Neutrophil (primary cell): ENCODE data around the gene ZNF723.

Experiments used
- H3K27ac ChIP-seq: fragments of 200-600 bp; sonication (generic); 2 replicates; pipeline ENCODE4 v1.5.1; 2016; ENCODE audit warnings: mild to moderate bottlenecking, moderate library complexity
- H3K27me3 ChIP-seq: fragments of 200-600 bp; sonication (generic); 2 replicates; pipeline ENCODE4 v1.6.0; 2016; ENCODE audit warnings: mild to moderate bottlenecking
- H3K36me3 ChIP-seq: fragments of 200-600 bp; sonication (generic); 2 replicates; pipeline ENCODE4 v1.5.1; 2017
- H3K4me1 ChIP-seq, 2 experiments: fragments of 200-600 bp in 1 of 2; sonication (generic) in 1 of 2; 1 replicate in 1 of 2; 2 replicates in 1 of 2; pipeline versions ENCODE4 v1.5.1 to v1.6.1; 2013 to 2016; ENCODE audit warnings: low read depth in 1 of 2, low read length in 1 of 2, mild to moderate bottlenecking in 1 of 2, moderate library complexity in 1 of 2; ENCODE audit not compliant: control insufficient read depth in 1 of 2, insufficient read depth in 1 of 2
- H3K4me3 ChIP-seq, 2 experiments: fragments of 200-600 bp in 1 of 2; sonication (generic) in 1 of 2; 1 replicate in 1 of 2; 2 replicates in 1 of 2; pipeline ENCODE4 v1.5.1; 2013 to 2016; ENCODE audit warnings: low read depth in 1 of 2, low read length in 1 of 2, mild to moderate bottlenecking in 1 of 2, moderate library complexity in 1 of 2
- H3K9me3 ChIP-seq: fragments of 200-600 bp; sonication (generic); 2 replicates; pipeline ENCODE4 v1.5.1; 2016
- TF ChIP-seq, protein P1 (sequence below): fragments of 200-600 bp; sonication (generic); IDR thresholded peaks from 2 replicates; pipeline ENCODE4 v1.5.1; 2016; ENCODE audit warnings: antibody characterized with exemption

ZNF723 gene

DNA sequence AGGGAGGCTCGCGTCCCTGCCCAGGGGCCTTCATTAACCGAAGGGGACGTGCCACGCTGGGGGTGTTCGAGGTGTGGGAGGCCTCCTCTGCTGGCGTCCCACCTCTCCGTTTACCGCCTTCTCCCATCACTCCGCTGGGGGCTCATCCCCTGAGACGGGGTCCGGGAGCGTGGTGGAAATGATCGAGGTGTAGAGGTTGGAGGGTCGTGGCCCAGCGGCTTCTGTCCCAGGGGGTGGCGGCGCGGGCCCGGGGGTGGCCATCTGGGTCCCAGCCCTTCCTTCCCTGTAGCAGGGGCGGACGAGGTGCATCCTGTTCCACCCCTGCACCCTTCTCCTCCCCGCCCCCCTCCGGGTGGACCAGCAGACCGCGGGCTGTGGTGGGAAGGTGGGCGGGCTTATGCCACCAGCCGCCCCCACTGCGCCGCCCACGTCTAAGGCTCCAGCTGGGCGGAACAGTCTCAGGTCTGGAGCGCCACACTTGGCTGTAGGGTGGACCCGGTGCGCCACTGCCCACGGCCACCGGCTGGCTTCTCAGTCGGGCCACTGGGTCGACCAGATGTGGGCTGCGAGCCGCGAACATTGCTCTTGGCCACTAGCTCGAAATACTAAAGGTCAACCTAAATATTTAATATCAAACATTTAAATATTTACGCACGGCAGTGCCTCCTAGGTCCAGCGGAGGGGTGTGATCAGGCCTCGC lies 69.5 kb downstream of the ZNF723 start:
- peaks cover 22% of the 10 kb centered on the region for H3K9me3 ChIP-seq
- H3K27ac ChIP-seq, result no peak overlapping the region
- H3K4me1 ChIP-seq, result no peaks in the 10 kb centered on the region
- TF ChIP-seq, protein P1, sequence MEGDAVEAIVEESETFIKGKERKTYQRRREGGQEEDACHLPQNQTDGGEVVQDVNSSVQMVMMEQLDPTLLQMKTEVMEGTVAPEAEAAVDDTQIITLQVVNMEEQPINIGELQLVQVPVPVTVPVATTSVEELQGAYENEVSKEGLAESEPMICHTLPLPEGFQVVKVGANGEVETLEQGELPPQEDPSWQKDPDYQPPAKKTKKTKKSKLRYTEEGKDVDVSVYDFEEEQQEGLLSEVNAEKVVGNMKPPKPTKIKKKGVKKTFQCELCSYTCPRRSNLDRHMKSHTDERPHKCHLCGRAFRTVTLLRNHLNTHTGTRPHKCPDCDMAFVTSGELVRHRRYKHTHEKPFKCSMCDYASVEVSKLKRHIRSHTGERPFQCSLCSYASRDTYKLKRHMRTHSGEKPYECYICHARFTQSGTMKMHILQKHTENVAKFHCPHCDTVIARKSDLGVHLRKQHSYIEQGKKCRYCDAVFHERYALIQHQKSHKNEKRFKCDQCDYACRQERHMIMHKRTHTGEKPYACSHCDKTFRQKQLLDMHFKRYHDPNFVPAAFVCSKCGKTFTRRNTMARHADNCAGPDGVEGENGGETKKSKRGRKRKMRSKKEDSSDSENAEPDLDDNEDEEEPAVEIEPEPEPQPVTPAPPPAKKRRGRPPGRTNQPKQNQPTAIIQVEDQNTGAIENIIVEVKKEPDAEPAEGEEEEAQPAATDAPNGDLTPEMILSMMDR, result no peak
- H3K4me3 ChIP-seq, result no peak overlapping the region
- no peaks in the 10 kb centered on the region for H3K36me3 ChIP-seq
- H3K27me3 ChIP-seq, result no peaks in the 10 kb centered on the region
